GM19467 (cell line): ENCODE measurements around the gene KIAA0319L.
"Not testable (repeated sequence)": the region's sequence is repeated elsewhere in the genome, so short reads cannot be mapped to it uniquely, and the experiment has no call there.

Source experiments
- ATAC-seq: cut with Tn5 transposase; IDR thresholded peaks from one replicate; pipeline ENCODE4 v1.9.1; 2021; ENCODE audit warnings: mild to moderate bottlenecking, moderate library complexity; ENCODE audit not compliant: unreplicated experiment

The KIAA0319L gene

DNA sequence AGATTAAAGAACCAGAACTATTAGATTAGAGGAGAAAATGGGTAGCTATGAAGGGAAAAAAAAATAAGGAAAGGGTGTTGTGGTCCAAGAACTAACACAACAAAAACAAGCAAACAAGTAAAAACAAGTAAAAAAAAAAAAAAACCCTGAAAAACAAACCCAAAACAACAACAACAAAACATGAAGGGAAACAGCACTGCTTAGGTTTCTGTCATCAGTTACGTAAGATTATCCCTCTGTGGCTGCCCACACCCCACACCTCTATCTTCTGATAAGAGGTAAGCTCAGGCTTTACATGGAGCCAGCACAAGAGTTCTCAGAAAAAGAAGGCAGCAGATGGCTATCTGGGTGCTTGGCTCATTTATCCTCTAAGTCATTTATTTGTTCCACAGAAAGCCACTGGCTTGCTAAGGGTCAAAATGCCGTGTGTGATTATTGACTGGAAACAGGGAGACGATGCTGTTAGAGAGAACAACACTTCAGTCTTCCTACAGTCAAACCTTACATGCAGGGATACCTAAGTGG, 57.5 kb downstream of the KIAA0319L start:
- ATAC-seq, result no peak

DNA sequence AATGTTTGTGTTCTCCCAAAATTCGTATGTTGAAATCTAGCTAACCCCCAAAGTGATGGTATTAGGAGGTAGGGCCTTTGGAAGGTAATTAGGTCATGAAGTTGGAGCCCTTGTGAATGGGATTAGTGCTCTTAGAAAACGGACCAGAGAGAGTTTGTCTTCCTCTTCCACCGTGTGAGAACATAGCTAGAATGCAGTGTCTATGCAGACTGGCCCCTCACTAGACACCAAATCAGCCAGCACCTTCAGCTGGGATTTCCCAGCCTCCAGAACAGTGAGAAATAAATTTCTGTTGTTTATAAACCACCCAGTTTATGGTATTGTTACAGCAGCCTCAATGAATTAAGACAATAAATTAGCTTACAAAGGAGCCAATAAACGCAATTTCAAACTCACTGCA, 58.0 kb downstream of the KIAA0319L start:
- no peak for ATAC-seq

DNA sequence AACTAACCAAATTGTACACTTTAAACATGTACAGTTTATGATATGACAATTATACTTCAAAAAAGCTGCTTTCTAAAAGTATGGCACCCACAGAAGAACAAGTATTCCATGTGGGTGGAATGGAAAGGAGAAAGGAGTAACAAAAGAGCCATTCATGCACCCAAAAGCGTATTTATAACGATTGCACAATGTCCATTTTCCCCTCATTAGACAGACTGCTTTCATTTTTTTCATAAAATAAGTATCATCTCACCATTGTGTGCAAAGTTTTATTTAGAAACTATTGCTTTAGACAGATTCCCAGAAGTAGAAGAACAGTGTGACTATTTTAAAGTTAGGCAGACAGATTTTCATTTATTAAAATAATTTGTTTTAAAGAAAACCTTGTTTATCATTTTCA, 59.6 kb downstream of the KIAA0319L start:
- no peak for ATAC-seq

DNA sequence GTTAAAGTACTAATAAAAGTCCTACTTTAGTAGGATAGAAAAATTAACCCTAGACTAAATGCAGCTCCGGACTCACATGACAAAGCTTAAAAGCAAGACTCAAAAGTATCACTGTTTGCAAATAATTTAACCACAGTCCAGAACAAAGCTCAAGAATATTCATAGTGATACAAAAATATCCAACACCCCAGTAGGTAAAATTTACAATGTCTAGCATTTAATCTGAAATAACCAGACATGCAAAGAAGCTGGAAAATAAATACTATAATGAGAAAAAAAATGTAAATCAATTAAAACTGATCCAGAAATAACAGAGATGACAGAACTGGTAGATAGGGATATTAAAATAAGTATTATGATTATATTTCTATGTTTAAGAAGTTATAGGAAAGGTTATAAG, 67.0 kb downstream of the KIAA0319L start:
- ATAC-seq, result no peak

DNA sequence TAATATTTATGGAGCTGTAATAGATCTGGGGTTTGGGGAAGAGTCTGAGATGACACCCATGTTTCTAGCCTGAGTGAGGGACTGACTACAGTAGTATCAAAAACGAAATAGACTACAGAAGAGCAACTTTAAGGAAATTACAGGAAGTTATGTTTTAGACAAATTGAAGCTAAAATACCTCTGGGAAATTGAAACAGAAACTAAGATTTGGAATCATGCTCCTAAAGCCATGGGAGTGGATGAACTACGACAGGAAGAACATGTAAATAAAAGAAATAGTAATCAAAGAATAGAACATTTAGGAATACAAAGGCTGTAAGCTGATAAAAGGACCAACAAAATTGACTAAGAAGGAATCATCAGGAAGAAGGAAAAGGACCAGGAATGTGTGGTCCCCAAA, 68.9 kb downstream of the KIAA0319L start:
- ATAC-seq, result no peak

DNA sequence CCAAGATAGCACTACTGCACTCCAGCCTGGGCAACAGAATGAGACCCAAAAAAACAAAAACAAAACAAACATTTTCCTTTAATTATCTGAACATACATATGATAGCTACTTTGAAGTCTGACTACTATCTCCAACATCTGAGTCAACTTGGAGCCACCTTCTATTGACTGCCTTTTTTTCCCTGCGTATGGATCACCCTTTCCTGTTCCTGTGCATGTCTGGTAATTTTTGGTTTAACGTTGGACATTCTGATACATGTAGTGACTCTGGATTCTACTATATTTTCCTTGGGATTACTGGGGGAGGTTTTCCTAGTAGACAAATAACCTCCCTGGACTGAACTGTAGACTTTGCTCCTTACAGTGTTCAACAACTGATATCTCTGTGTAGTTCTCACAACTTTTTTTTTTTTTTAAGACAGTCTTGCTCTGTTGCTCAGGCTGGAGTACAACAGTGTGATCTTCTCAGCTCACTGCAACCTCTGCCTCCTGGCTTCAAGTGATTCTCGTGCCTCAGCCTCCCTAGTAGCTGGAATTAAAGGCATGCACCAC, 70.3 kb downstream of the KIAA0319L start:
- no peak for ATAC-seq

DNA sequence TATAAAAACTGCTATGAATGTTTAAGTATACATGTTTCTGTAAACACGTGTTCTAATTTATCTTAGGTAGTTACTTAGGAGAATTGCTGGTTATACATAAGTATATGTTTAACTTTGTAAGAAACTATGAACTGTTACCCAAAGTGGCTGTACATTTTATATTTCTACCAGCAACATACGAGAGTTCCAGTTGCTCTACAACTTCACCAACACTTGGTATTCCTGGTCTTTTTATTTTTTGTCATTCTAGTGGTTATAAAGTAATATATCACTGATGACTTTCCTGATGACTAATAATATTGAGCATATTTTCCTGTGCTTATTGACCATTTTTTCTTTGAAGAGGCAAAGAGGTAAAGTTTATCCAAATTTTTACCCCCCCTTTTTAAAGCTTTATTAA, 76.0 kb downstream of the KIAA0319L start:
- no peak for ATAC-seq

DNA sequence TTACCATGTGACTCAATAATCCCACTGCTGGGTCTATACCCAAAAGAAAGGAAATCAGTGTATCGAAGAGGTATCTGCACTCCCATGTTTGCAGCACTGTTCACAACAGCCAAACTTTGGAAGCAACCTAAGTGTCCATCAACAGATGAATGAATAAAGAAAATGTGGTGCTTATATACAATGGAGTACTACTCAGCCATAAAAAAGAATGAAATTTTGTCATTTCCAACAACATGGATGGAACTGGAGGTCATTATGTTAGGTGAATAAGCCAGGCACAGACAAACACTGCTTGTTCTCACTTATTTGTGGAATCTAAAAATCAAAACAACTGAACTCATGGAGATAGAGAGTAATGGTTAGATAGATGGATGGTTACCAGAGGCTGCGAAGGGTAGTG, 79.3 kb downstream of the KIAA0319L start:
- no peak for ATAC-seq

DNA sequence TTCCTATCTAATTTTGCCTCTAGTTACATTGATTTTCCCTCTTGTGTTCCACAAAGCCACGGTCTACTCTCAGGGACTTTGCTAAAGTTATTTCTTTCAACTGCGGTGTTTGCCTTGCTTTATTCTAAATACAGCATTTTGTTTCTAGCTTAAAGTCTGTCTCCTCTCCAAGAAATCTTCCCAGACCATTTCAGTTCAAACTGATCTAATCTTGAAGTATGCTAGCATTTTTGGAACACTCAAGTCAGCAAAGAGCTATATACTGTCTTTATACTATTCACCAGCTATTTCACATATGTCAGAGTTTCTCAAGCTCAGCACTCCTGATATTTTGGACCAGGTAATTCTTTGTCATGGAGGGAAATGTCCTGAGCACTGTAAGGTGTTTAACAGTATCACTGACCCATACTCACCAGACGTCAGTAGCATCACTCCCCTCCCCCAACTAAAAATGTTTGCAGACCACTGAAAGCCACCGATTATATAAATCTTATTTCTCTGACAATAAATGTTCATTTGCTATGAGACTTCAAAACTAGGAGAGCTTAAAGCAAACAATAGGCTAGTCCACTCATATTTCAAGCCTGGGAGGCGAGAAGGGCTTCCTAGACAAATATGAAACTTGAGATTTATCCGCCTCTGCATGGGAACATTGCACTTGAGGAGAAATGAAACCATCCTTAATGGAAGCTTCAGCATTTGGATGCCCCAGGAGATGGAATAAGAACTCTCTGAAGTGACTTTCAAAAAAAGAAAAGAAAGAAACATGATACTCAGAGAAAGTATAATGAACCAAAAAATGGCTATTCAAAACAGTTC, 81.1 kb downstream of the KIAA0319L start:
- no peak for ATAC-seq

DNA sequence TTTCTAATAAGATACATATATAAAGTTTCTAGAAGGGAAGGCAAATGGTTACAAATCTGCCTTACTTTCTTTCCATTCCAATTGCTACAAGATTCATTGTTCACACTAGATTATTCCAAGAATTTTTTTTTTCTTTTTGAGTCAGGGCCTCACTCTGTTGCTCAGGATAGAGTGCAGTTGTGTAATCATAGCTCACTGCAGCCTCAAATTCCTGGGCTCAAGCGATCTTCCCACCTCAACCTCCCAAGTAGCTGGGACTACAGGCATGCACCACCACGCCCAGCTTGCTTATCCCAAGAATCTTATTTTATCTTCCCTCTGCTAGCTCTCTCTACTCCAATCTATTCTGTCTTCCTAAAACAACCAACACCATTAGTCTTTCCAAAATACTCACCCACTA, 81.8 kb downstream of the KIAA0319L start:
- no peak for ATAC-seq

DNA sequence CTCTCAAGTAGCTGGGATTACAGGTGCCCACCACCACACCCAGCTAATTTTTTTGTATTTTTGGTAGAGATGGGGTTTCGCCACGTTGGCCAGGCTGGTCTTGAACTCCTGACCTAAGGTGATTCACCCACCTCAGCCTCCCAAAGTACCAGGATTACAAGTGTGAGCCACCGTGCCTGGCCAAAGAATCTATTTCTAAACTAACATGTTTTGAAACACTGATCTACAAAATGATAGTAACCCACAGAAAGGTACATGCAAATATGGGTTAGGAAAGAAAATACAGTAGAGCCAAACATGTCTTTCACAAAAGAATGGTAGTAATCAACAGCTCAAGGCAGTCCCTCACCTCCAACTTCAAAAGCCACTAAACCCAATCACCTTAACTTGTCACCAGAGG, 84.0 kb downstream of the KIAA0319L start:
- ATAC-seq, result not testable (repeated sequence)

DNA sequence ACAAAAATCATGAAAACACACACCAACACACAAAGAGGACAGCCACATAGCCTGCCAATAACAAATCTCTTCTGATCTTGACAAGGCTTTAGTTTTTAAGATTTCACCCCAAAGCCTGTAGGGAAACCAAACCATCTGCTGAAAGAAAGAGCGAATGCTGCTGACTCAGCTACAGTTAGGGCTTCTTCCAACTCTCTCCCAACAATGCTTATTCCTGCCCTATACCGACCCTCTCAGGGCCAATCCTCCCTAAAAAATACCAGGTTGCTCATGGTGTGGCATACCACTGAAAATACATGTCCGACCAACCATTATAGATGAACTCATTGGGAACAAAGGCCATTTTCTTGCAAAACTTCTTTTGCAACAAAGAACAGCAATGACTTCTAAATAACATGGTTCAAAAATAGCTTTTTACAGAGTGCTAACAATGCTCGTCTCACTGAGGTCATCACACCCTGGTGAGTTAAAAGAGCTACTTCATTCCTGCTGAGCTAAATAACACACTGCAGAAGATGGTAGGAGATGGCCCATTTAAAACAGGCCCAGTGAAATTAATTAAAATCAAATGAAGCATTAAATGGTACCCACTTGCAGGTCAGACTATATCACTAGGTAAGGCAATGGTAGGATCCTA, 86.1 kb downstream of the KIAA0319L start:
- no peak for ATAC-seq

DNA sequence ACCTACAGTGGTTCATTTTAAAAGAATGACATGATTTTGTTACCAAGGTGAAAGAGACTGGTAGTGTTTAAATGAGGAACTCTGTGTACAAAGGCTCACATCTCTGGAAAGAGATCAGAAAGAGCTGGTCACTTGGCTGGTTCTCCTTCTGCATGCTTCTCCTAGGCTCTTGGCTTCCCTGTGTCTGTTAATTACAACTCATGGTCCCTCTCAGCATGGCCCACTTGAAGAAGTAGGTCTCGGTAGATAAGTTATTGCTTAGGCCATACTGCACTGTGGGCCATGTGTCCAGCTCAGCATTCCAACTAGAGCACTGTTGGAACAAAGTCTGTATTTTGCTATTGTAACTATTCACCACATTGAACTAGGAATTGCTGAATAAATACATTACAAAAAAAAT, 91.1 kb downstream of the KIAA0319L start:
- no peak for ATAC-seq

DNA sequence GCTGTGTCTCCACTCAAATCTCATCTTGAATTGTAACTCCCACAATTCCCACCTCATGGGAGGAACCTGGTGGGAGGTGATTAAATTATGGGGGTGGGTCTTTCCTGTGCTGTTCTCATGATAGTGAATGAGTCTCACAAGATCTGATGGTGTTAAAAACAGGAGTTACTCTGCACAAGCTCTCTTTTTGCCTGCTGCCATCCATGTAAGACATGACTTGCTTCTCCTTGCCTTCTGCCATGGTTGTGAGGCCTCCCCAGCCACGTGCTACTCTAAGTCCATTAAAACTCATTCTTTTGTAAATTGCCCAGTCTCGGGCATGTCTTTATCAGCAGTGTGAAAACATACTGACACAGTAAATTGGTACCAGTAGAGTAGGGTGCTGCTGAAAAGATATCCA, 93.5 kb downstream of the KIAA0319L start:
- ATAC-seq, result not testable (repeated sequence)

DNA sequence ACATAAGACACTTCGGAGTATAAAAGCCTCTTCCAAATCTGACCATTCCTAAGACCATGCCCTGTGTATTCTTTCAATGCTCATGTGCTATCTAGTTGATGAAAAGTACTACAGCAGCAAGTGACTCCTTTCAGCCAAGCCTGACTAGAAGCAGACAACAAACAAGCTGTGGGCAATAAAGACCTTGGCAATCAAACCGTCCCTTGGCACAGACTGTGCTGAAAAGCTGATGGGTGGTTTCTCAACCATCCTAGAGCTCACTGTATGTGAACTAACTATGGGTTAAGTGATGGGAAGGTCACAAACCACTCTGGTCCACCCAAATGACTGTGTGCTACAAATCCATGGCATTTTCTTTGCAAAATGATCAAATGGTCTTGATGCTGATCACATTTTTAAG, 94.0 kb downstream of the KIAA0319L start:
- ATAC-seq, result no peak

DNA sequence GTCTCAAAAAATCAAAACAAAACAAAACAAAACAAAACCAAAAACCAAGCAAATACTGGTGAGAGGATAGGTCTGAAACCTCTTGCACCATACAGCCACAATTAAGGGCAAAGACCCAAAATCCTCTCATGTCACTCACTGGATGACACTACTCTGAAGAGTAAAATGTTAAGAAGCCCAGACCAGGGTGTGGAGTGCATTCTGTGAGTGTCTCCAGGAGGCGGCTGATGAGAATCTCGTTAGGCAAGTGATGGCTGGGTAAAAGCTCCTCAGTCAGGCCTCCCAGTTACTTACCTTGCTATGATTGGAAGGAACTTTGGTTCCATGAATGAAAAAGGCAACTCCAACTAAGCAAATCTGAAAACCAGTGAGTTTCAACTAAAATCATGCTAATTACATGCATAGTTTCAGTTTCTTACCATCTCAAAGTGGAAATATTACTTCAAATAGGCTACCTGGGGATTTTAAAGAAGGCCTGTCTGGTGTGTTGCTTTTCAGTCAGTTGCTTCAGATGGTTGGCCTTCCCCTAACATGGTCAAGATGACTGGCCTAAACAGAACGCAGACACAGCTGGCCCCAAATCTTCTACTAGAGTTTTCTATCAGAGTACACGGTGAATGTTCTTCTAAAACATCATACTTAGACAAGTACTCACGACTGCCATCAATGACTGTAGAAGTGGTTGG, 95.1 kb downstream of the KIAA0319L start:
- no peak for ATAC-seq

DNA sequence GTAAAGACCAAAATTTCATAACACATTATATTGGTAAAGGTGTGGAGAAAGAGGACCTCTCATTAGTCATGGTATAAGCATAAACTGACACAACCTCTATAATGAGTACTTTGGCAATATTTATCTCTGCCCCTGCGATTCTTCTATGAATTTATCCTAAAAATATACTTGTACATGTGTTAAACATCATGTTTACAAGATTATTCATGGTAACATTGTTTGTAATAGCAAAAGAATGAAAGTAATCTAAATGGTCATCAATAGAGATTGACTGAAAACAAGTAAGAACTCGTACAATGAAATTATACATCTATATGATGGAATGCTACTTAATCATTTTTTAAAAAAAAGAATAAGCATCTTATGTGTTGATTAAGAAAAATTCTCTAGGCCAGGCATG, 96.4 kb downstream of the KIAA0319L start:
- ATAC-seq, result no peak

DNA sequence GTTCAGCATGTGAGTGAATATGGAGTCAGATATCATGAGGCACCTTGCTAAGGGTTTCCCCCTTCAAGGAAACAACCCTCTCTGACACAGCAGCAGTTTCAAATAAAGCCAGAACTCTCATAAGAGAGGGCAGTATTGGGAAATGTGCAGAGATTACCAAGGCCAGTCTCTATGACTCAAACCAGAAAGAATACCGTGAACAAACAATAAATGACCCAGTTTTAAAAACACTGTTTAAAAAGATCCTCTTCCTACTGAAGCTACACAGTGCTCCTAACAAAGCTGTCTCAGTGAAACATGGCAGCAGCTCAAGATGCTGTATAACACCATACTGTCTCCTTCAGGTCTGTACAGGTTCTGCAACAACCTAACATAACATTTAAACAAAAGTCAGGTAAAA, 102.6 kb downstream of the KIAA0319L start:
- ATAC-seq, result no peak

DNA sequence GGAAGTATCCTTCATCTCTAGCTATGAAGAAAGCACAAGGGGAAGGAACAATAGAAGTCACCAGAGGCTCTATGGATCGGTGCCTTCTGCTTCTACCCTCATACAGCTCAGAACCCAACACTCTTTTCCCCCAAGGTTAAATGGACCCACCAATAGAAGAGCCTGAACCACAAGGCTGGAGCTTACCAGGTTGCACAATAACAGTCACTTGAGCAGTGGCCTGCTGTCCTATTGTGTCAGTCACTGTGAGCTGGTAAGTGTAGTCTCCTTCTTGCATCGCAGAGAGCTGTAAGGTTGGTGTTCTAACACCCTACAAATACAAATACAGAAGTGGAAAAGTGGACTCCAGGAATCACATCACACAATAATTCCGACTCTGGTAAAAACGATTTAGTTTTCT, 103.0 kb downstream of the KIAA0319L start:
- no peak for ATAC-seq

DNA sequence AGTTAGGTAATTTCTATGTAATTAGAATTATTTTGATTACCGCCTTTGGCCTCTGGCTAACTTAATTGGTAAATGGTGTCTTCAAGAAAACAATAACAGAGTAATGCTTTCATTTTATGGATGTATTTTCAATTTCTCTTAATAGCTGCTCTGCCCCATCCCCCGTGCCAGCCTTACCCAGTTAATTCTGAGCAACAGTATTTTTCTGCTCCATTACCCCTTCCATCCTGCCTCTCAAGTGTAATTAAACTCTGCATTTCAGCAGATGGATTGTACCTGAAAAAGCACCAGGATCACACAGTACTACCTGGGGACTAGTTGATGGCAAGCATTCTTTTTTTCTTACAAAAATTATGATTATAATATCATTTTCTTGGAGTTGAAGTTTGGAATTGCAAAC, 104.2 kb downstream of the KIAA0319L start:
- no peak for ATAC-seq

DNA sequence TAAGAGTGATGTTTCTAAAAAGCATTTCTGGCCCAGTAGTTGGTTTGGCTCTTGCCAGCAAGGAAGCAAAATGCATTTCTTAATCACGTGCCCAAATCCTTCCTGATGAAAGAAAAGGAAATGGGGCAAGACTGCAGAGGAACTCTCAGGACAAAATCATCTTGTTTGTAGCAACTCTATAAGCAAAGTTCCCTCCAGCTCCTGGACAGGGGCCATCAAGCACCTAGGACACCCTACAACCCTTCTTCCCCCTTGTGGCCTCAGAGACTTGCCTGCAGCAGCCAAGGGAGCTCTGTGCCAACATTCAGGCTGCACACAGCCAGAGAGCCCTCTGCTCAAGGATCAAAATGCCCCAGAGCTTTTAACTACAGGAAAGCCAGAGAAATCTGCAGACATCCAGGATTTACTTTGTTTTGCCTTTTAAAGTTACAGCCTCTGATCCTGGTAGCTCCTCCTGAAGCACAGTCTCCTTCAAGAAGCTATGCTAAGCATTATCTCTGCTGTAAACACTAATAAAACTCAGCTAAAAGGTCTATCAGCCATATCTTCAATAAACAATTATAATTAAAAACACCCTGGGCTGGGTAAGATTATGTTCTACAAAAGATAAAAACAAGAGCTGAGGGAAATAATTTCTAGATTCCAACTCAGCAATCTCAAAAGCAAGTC, 105.0 kb downstream of the KIAA0319L start:
- ATAC-seq, result no peak
